Fibroblast of pulmonary artery (primary cell): Measurements from ENCODE around the gene FXYD7.
"Not testable (repeated sequence)": the region's sequence is repeated elsewhere in the genome, so short reads cannot be mapped to it uniquely, and the experiment has no call there.

ENCODE experiments used
- DNase-seq: peaks from one replicate; pipeline ENCODE4 v3.0.0-alpha.2; 2010; ENCODE audit warnings: low read depth
- H3K4me3 ChIP-seq: replicated peaks from 2 replicates; pipeline ENCODE4 v1.5.1; 2011; ENCODE audit warnings: low read depth, mild to moderate bottlenecking, control low read depth, low read length, moderate library complexity
- CTCF ChIP-seq: IDR thresholded peaks from 2 replicates; pipeline ENCODE4 v1.5.1; 2011; ENCODE audit warnings: mild to moderate bottlenecking, control low read depth, low read length, inconsistent platforms; ENCODE audit errors: missing control alignments

The FXYD7 gene

GRCh38 chr19:35194012-35194984 lies 51.2 kb downstream of the FXYD7 start:
- no peak for TF ChIP-seq CTCF
- H3K4me3 ChIP-seq: no peak overlapping the region
- no peak for DNase-seq

GRCh38 chr19:35195830-35196229 lies 52.8 kb downstream of the FXYD7 start:
- no peak for DNase-seq
- H3K4me3 ChIP-seq: no peak overlapping the region
- no peak for TF ChIP-seq CTCF

- not testable (repeated sequence) for H3K4me3 ChIP-seq, DNase-seq
Measured at GRCh38 chr19:35196861-35197260, 53.8 kb downstream of the FXYD7 start.

- no peak overlapping the region for H3K4me3 ChIP-seq
- no peak for TF ChIP-seq CTCF
- no peak for DNase-seq
Measured at GRCh38 chr19:35199481-35199880, 56.4 kb downstream of the FXYD7 start.

GRCh38 chr19:35202722-35203688 lies 60.0 kb downstream of the FXYD7 start:
- no peak for DNase-seq
- H3K4me3 ChIP-seq: no peak overlapping the region
- no peak for TF ChIP-seq CTCF
